Trophoblast cell (in vitro differentiated cells and primary cell): ENCODE results near the gene FAM216B.

ENCODE experiments used
- DNase-seq, 2 donors: peaks; one replicate each; pipeline ENCODE4 v3.0.0-alpha.2; 2016
- H2AFZ ChIP-seq: 2 replicates; pipeline ENCODE4 v1.6.1; 2013; ENCODE audit warnings: low read length, moderate library complexity, mild to moderate bottlenecking; ENCODE audit not compliant: insufficient read depth, poor library complexity
- H2AK5ac ChIP-seq: 2 replicates; pipeline ENCODE4 v1.6.1; 2013; ENCODE audit warnings: mild to moderate bottlenecking, low read length
- H2BK120ac ChIP-seq: 2 replicates; pipeline ENCODE4 v1.6.1; 2013; ENCODE audit warnings: low read length, mild to moderate bottlenecking, moderate library complexity; ENCODE audit not compliant: insufficient read depth, poor library complexity
- H2BK12ac ChIP-seq: 2 replicates; pipeline ENCODE4 v1.6.1; 2013; ENCODE audit warnings: mild to moderate bottlenecking, low read length, moderate library complexity
- H2BK5ac ChIP-seq: 2 replicates; pipeline ENCODE4 v1.6.1; 2013; ENCODE audit warnings: low read length, low read depth, moderate library complexity, mild to moderate bottlenecking; ENCODE audit not compliant: poor library complexity
- H3K14ac ChIP-seq: 2 replicates; pipeline ENCODE4 v1.6.1; 2013; ENCODE audit warnings: mild to moderate bottlenecking, low read length
- H3K18ac ChIP-seq: 2 replicates; pipeline ENCODE4 v1.6.1; 2013; ENCODE audit warnings: mild to moderate bottlenecking, low read length
- H3K23ac ChIP-seq: 2 replicates; pipeline ENCODE4 v1.6.1; 2013; ENCODE audit warnings: low read length
- H3K27ac ChIP-seq: 2 replicates; pipeline ENCODE4 v1.5.1; 2013; ENCODE audit warnings: low read depth, mild to moderate bottlenecking, inconsistent platforms, low read length, moderate library complexity
- H3K27me3 ChIP-seq: 2 replicates; pipeline ENCODE4 v1.6.1; 2013; ENCODE audit warnings: inconsistent platforms, mild to moderate bottlenecking, low read length, moderate library complexity; ENCODE audit not compliant: insufficient read depth
- H3K36me3 ChIP-seq, 2 experiments: 1 replicate in 1 of 2; 2 replicates in 1 of 2; pipeline ENCODE4 v1.6.1; 2013; ENCODE audit warnings: low read length in 2 of 2, mild to moderate bottlenecking in 2 of 2, moderate library complexity in 1 of 2; ENCODE audit not compliant: insufficient read depth in 2 of 2, control insufficient read depth in 1 of 2
- H3K4ac ChIP-seq: 2 replicates; pipeline ENCODE4 v1.6.1; 2013; ENCODE audit warnings: low read depth, mild to moderate bottlenecking, low read length, moderate library complexity
- H3K4me1 ChIP-seq, 2 experiments: 1 replicate in 1 of 2; 2 replicates in 1 of 2; pipeline ENCODE4 v1.6.1; 2013; ENCODE audit warnings: low read length in 2 of 2, mild to moderate bottlenecking in 2 of 2, moderate library complexity in 1 of 2; ENCODE audit not compliant: insufficient read depth in 2 of 2, control insufficient read depth in 1 of 2
- H3K4me2 ChIP-seq: 2 replicates; pipeline ENCODE4 v1.6.1; 2013; ENCODE audit warnings: inconsistent platforms, mild to moderate bottlenecking, low read length, moderate library complexity
- H3K4me3 ChIP-seq: 2 replicates; pipeline ENCODE4 v1.5.1; 2013; ENCODE audit warnings: mild to moderate bottlenecking, low read depth, low read length, inconsistent platforms
- H3K79me1 ChIP-seq: one replicate; pipeline ENCODE4 v1.6.1; 2013; ENCODE audit warnings: low read length
- H3K79me2 ChIP-seq: 2 replicates; pipeline ENCODE4 v1.6.1; 2013; ENCODE audit warnings: low read length, mild to moderate bottlenecking; ENCODE audit not compliant: control insufficient read depth, insufficient read depth, poor library complexity
- H3K9ac ChIP-seq: 2 replicates; pipeline ENCODE4 v1.6.1; 2013; ENCODE audit warnings: mild to moderate bottlenecking, low read length
- H3K9me3 ChIP-seq: 2 replicates; pipeline ENCODE4 v1.6.1; 2013; ENCODE audit warnings: low read depth, mild to moderate bottlenecking, control low read depth, inconsistent platforms, low read length; ENCODE audit not compliant: insufficient read depth
- H4K12ac ChIP-seq: 2 replicates; pipeline ENCODE4 v1.6.1; 2013; ENCODE audit warnings: low read depth, mild to moderate bottlenecking, low read length, moderate library complexity
- H4K8ac ChIP-seq: 2 replicates; pipeline ENCODE4 v1.6.1; 2013; ENCODE audit warnings: low read depth, mild to moderate bottlenecking, low read length, moderate library complexity
- H4K91ac ChIP-seq: one replicate; pipeline ENCODE4 v1.6.1; 2013; ENCODE audit warnings: low read depth, mild to moderate bottlenecking, low read length, moderate library complexity
- WGBS: extraction: QIAGEN DNeasy Blood & Tissue Kit; methylation state at CpG from one replicate; pipeline ENCODE4 v1.1.7; 2013; ENCODE audit warnings: missing lambda C conversion rate; ENCODE audit not compliant: insufficient read length, insufficient coverage; ENCODE audit errors: extremely low coverage; 5-methylcytosine and 5-hydroxymethylcytosine counted together

The FAM216B gene

GRCh38 chr13:42753697-42754096, 27.7 kb upstream of the FAM216B start:
- Histone ChIP-seq H4K12ac (no peak overlapping the region), H2BK120ac (no peak overlapping the region), H4K91ac (no peak overlapping the region), H3K9ac (no peak overlapping the region), H3K9me3 (no peaks in the 10 kb centered on the region), H3K23ac (no peak overlapping the region), H3K4me3 (no peak overlapping the region), H3K79me1 (no peaks in the 10 kb centered on the region), H3K27me3 (no peaks in the 10 kb centered on the region), H2AK5ac (peak overlapping the region; percentile 72), H3K27ac (no peak overlapping the region), H3K79me2 (no peaks in the 10 kb centered on the region), H3K18ac (no peak overlapping the region), H2BK12ac (no peak overlapping the region), H3K14ac (no peak overlapping the region), H4K8ac (no peak overlapping the region), H3K36me3 (no peaks in the 10 kb centered on the region), H3K4ac (no peak overlapping the region), H2AFZ (no peak overlapping the region), H2BK5ac (no peak overlapping the region), H3K4me2 (no peak overlapping the region), H3K4me1 (no peaks in the 10 kb centered on the region)
- WGBS = no CpG with 5 or more reads among the region's 5 CpGs
- no peak for DNase-seq

GRCh38 chr13:42754801-42755510, 26.4 kb upstream of the FAM216B start:
- Histone ChIP-seq H4K8ac (no peak overlapping the region), H4K91ac (no peak overlapping the region), H3K36me3 (no peaks in the 10 kb centered on the region), H3K4me2 (no peak overlapping the region), H4K12ac (no peak overlapping the region), H2BK120ac (no peak overlapping the region), H3K9me3 (no peaks in the 10 kb centered on the region), H2BK5ac (no peak overlapping the region), H3K23ac (no peak overlapping the region), H3K79me2 (no peaks in the 10 kb centered on the region), H3K4me1 (no peaks in the 10 kb centered on the region), H3K9ac (no peak overlapping the region), H2AK5ac (no peak overlapping the region), H2BK12ac (no peak overlapping the region), H3K4ac (no peak overlapping the region), H3K18ac (no peak overlapping the region), H3K27ac (no peak overlapping the region), H3K27me3 (no peaks in the 10 kb centered on the region), H3K79me1 (no peaks in the 10 kb centered on the region), H2AFZ (peak overlapping the region; percentile 41), H3K14ac (no peak overlapping the region), H3K4me3 (no peak overlapping the region)
- no peak for DNase-seq
- WGBS = no CpG with 5 or more reads among the region's 1 CpG

- no CpG with 5 or more reads among the region's 2 CpGs for WGBS
- Histone ChIP-seq H2BK5ac (no peak overlapping the region), H4K8ac (no peak overlapping the region), H3K23ac (no peak overlapping the region), H2AK5ac (no peak overlapping the region), H3K4me1 (peaks cover 0 to 6% of the 10 kb centered on the region in 2 experiments), H4K91ac (no peak overlapping the region), H3K9ac (no peak overlapping the region), H3K14ac (no peak overlapping the region), H3K27ac (no peak overlapping the region), H3K79me1 (peaks cover 9% of the 10 kb centered on the region), H2BK120ac (no peak overlapping the region), H3K18ac (no peak overlapping the region), H3K27me3 (no peaks in the 10 kb centered on the region), H2BK12ac (no peak overlapping the region), H3K36me3 (no peaks in the 10 kb centered on the region), H2AFZ (no peak overlapping the region), H3K4me3 (no peak overlapping the region), H3K4me2 (no peak overlapping the region), H3K9me3 (no peaks in the 10 kb centered on the region), H4K12ac (no peak overlapping the region), H3K79me2 (no peaks in the 10 kb centered on the region), H3K4ac (no peak overlapping the region)
- DNase-seq = no peak
Measured at GRCh38 chr13:42757678-42758420, 23.5 kb upstream of the FAM216B start.

- Histone ChIP-seq H3K79me2 (no peaks in the 10 kb centered on the region), H2BK120ac (no peak overlapping the region), H3K27ac (no peak overlapping the region), H3K14ac (no peak overlapping the region), H3K4ac (no peak overlapping the region), H2AK5ac (no peak overlapping the region), H4K12ac (no peak overlapping the region), H2BK5ac (no peak overlapping the region), H3K23ac (no peak overlapping the region), H3K9ac (no peak overlapping the region), H3K4me1 (peaks cover 0 to 6% of the 10 kb centered on the region in 2 experiments), H4K91ac (no peak overlapping the region), H3K4me3 (no peak overlapping the region), H2AFZ (no peak overlapping the region), H3K27me3 (no peaks in the 10 kb centered on the region), H3K18ac (no peak overlapping the region), H4K8ac (no peak overlapping the region), H2BK12ac (no peak overlapping the region), H3K9me3 (no peaks in the 10 kb centered on the region), H3K36me3 (no peaks in the 10 kb centered on the region), H3K4me2 (no peak overlapping the region), H3K79me1 (peaks cover 10% of the 10 kb centered on the region)
- no CpG with 5 or more reads among the region's 3 CpGs for WGBS
- no peak for DNase-seq
Measured at GRCh38 chr13:42758515-42758914, 22.9 kb upstream of the FAM216B start.
